ACC112 (cell line): ENCODE data around the gene PLEKHG3.

ENCODE experiments used
- H2AFZ ChIP-seq: fragments of 200-600 bp; sonication (generic); one replicate; pipeline ENCODE4 v1.6.0; 2017; ENCODE audit warnings: antibody characterized with exemption, low read length; ENCODE audit not compliant: unreplicated experiment
- H3K27ac ChIP-seq: fragments of 200-600 bp; sonication (generic); 2 replicates; pipeline ENCODE4 v1.5.1; 2014; ENCODE audit warnings: low read depth, mild to moderate bottlenecking, antibody characterized with exemption, low read length, moderate library complexity
- H3K27me3 ChIP-seq: fragments of 200-600 bp; sonication (generic); 2 replicates; pipeline ENCODE4 v1.6.1; 2014; ENCODE audit warnings: mild to moderate bottlenecking, antibody characterized with exemption, low read length, moderate library complexity, mixed read lengths; ENCODE audit not compliant: insufficient read depth
- H3K36me3 ChIP-seq: fragments of 200-600 bp; sonication (generic); 2 replicates; pipeline ENCODE4 v1.6.1; 2016; ENCODE audit warnings: mild to moderate bottlenecking, antibody characterized with exemption, low read length, moderate library complexity, mixed read lengths; ENCODE audit not compliant: insufficient read depth
- H3K4me1 ChIP-seq: fragments of 200-600 bp; sonication (generic); one replicate; pipeline ENCODE4 v1.6.1; 2016; ENCODE audit warnings: low read length, mixed read lengths; ENCODE audit not compliant: insufficient read depth, unreplicated experiment, control insufficient read depth
- H3K4me3 ChIP-seq: fragments of 200-600 bp; sonication (generic); 2 replicates; pipeline ENCODE4 v1.5.1; 2014; ENCODE audit warnings: mild to moderate bottlenecking, low read depth, low read length
- H3K79me2 ChIP-seq: fragments of 200-600 bp; sonication (generic); one replicate; pipeline ENCODE4 v1.6.0; 2016; ENCODE audit warnings: low read length; ENCODE audit not compliant: control insufficient read depth, unreplicated experiment, insufficient read depth

Gene PLEKHG3

DNA sequence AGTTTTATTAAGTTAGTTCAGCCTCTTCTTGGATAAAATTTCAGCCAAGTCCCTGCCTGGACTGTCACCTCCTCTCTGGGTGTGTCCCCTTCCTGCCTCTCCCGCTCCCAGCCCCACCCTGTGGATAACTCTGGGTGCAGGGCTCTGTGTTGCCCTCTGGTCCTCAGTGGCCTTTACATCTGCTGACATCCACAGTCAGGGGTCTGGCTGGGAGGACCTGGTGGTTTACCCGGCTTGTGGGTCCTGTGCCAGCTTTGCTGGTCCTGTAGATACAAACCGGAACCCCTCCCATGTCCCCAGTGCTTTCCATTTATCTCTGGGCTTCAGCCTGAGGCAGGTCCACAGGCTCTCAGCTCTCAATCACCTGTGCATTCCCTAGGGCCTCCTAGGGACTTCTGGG is 28.9 kb upstream of the PLEKHG3 start:
- no peak overlapping the region for H3K27ac ChIP-seq
- H3K36me3 ChIP-seq, result no peaks in the 10 kb centered on the region
- H3K27me3 ChIP-seq, result peaks cover 3% of the 10 kb centered on the region; the same call in 1 of the 2 replicates
- H2AFZ ChIP-seq, result no peak overlapping the region
- H3K4me1 ChIP-seq, result no peaks in the 10 kb centered on the region
- H3K4me3 ChIP-seq, result no peak overlapping the region
- H3K79me2 ChIP-seq, result no peaks in the 10 kb centered on the region

DNA sequence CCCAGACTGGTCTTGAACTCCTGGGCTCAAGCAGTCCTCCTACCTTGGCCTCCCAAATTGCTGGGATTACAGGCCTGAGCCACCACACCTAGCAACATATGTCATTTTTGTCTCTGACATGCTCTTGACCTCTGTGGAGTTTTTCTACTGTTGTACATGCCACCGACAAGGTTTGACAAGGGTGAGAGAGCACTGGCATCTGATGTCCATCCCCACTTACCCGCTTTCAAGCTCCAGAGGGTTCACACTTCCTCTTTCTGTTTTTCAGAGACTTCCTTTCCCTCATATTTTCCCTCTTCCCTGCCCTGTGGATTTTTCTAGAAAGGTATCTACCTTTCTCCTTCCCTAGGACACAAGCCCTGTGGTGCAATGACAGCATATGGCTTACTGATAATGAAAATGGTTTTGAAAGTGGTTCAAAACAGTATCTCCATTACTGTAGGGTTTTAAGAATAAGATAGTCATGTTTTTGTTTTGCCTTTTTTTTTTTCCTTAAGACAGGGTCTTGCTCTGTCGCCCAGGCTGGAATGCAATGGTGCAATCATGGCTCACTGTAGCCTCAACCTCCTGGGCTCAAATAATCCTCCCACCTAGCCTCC is 27.7 kb upstream of the PLEKHG3 start:
- no peaks in the 10 kb centered on the region for H3K4me1 ChIP-seq
- H2AFZ ChIP-seq, result no peak overlapping the region
- H3K79me2 ChIP-seq, result no peaks in the 10 kb centered on the region
- H3K4me3 ChIP-seq, result no peak overlapping the region
- H3K36me3 ChIP-seq, result no peaks in the 10 kb centered on the region
- peaks cover 3% of the 10 kb centered on the region; the same call in 1 of the 2 replicates for H3K27me3 ChIP-seq
- H3K27ac ChIP-seq, result no peak overlapping the region

DNA sequence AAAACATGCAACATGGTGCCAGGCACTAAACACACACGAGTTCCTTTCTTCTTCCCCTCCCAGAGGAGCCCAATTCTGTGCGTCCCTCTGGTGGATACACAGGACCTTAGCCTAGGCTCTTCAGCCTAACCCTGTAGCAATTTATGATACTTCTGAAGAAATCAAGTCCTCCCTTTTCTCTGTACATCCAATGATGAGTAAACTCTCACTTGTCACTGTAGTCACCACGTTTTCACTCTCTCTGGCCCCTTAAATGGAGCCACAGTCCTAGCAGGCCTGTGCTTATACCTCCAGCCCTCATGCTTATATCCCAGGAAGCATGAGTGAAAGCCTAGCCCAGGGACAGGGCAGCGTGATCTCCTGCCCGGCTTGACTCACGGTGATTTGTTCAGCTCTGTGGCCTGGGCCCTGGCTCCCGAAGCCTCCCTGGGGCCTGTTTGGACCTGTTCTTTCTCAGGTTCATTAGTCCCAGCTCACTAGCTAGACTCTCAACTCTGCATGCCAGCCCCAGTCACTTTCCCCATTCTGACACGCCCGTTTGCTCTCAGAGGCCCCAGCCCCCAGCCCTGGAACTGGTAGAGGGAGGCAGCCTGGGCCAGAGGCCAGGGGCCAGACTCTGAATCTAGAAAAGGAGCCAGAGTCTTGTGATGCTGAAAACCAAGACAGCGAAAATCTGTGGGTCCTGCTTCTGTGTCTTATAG is 24.1 kb upstream of the PLEKHG3 start:
- H3K79me2 ChIP-seq, result no peaks in the 10 kb centered on the region
- H3K27me3 ChIP-seq, result no peaks in the 10 kb centered on the region
- H3K4me1 ChIP-seq, result peaks cover 6% of the 10 kb centered on the region
- H2AFZ ChIP-seq, result no peak overlapping the region
- H3K36me3 ChIP-seq, result no peaks in the 10 kb centered on the region
- no peak overlapping the region for H3K27ac ChIP-seq
- no peak overlapping the region for H3K4me3 ChIP-seq

- Histone ChIP-seq H3K27me3 (no peaks in the 10 kb centered on the region), H3K27ac (no peak overlapping the region), H2AFZ (no peak overlapping the region), H3K4me1 (peaks cover 6% of the 10 kb centered on the region), H3K4me3 (no peak overlapping the region), H3K36me3 (no peaks in the 10 kb centered on the region), H3K79me2 (no peaks in the 10 kb centered on the region)
These were observed 23.5 kb upstream of the PLEKHG3 start for GRCh38 chr14:64680714-64681065.

DNA sequence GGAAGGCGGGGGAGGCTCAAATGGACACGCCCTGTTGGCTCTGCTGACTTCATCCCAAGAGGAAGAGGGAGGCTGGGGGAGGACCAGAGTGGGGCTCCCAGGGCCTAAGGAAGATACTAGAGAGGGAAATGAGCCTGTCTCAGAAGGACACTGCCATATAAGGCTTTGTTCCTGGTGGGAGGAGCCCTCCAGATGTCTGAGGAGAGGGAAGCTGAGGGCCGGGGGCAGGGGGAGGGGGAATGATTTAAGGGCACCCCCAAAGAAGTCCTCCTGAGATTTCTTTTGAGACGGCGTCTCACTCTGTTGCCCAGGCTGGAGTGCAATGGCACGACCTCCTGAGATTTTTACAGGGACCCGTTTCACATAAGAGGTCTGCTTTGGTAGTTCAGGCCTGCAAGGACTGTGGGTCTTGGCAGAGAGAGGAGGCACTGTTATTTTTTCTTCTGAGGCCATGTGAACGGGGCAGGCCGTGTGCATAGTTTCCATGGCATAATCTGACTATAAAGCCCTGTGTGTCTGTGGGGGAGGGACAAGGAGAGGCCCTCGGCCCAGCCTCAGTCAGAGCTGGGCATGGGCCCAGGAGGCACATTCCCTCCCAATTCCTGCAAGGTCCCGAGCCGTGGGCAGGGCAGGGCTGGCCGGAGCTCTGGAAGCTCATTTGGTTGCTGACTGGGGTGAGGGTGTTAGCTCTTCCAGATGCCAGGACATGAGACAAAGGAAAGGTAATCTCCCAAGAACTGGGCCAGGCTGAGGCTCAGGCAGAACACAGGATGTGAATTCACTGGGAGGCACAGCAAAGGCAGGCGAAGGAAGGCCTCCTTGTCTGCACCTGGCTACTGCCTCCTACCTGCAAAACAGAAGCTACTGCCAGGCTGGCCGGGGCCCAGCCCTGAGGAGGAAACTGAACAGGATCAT is 22.2 kb upstream of the PLEKHG3 start:
- Histone ChIP-seq H3K79me2 (no peaks in the 10 kb centered on the region), H3K27ac (no peak overlapping the region), H3K4me3 (no peak overlapping the region), H3K36me3 (no peaks in the 10 kb centered on the region), H3K4me1 (peaks cover 6% of the 10 kb centered on the region), H3K27me3 (no peaks in the 10 kb centered on the region), H2AFZ (peak overlapping the region; percentile 91)

DNA sequence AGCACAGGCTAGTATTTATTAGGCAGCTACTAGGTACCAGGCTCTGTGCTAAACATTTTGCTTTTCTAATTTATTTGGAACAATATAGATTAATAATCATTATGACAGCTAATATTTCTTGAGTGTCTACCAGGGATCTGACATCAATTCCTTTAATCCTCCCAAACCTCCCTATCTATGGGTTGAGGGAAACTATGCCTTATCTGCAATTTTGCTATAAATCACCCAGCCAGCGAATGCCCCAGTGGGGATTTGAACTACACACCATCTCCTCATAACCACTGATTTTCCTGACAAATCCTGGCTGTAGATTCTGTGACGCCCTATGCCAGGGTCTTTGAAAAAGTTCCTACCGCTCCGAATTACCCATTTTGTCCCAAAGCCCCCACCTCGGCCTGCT is 21.4 kb upstream of the PLEKHG3 start:
- no peak overlapping the region for H3K27ac ChIP-seq

GRCh38 chr14:64683264-64683663 is 21.0 kb upstream of the PLEKHG3 start:
- no peak overlapping the region for H3K27ac ChIP-seq
- H3K4me1 ChIP-seq, result peaks cover 6% of the 10 kb centered on the region
- no peaks in the 10 kb centered on the region for H3K79me2 ChIP-seq
- H3K36me3 ChIP-seq, result no peaks in the 10 kb centered on the region
- H2AFZ ChIP-seq, result no peak overlapping the region
- H3K27me3 ChIP-seq, result peaks cover 3% of the 10 kb centered on the region; the same call in 1 of the 2 replicates
- H3K4me3 ChIP-seq, result no peak overlapping the region

More for the DNA sequence above, 21.4 kb upstream of the PLEKHG3 start:
- no peak overlapping the region for H3K4me3 ChIP-seq
- H3K27me3 ChIP-seq, result peaks cover 2% of the 10 kb centered on the region; the same call in 1 of the 2 replicates
- no peaks in the 10 kb centered on the region for H3K79me2 ChIP-seq
- no peaks in the 10 kb centered on the region for H3K36me3 ChIP-seq
- peaks cover 6% of the 10 kb centered on the region for H3K4me1 ChIP-seq
- H2AFZ ChIP-seq, result no peak overlapping the region

DNA sequence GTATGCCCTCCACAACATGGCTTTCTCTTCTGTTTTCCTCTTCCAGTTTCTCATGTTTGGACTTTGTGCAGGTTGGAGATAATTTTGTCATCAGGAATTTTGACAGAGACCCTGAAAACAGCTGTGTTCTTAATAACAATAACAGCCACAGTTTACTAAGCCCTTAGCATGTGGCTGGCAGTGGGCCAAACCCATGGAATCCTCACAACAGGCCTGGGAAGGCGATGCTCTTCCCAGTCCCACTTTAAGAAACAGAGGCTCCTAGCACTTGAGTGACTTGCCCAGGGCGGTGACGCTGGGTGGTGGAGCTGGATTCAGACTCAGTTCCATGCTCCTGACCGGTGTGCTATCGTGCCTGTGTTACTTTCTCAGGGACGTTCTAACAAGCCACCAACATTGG is 20.1 kb upstream of the PLEKHG3 start:
- H3K4me1 ChIP-seq, result peaks cover 6% of the 10 kb centered on the region
- H3K27me3 ChIP-seq, result peaks cover 11% of the 10 kb centered on the region
- H3K27ac ChIP-seq, result no peak overlapping the region

GRCh38 chr14:64685371-64686281 is 18.6 kb upstream of the PLEKHG3 start:
- Histone ChIP-seq H3K4me1 (peaks cover 6% of the 10 kb centered on the region), H3K4me3 (no peak overlapping the region), H3K27me3 (peaks cover 17% of the 10 kb centered on the region), H3K79me2 (no peaks in the 10 kb centered on the region), H3K36me3 (no peaks in the 10 kb centered on the region), H2AFZ (no peak overlapping the region), H3K27ac (no peak overlapping the region)

More for the DNA sequence above, 20.1 kb upstream of the PLEKHG3 start:
- Histone ChIP-seq H3K79me2 (no peaks in the 10 kb centered on the region), H2AFZ (no peak overlapping the region), H3K4me3 (no peak overlapping the region), H3K36me3 (no peaks in the 10 kb centered on the region)

DNA sequence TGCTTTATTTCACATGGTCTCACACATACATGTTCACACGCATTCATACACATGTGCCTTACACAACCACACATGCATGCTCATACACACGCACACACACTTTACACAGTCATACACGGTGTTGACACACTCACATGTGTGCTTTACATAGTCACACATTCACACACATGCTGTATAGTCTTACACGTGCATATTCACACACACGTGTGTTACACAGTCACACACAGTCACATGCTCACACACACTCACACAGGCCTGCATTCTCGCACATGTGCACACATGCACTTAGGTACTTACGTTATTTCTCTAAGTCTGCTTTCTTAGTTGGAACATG is 18.0 kb upstream of the PLEKHG3 start:
- no peak overlapping the region for H3K4me3 ChIP-seq
- H3K79me2 ChIP-seq, result no peaks in the 10 kb centered on the region
- peaks cover 17% of the 10 kb centered on the region for H3K27me3 ChIP-seq
- peaks cover 6% of the 10 kb centered on the region for H3K4me1 ChIP-seq
- no peak overlapping the region for H2AFZ ChIP-seq
- no peak overlapping the region for H3K27ac ChIP-seq
- no peaks in the 10 kb centered on the region for H3K36me3 ChIP-seq
